Breast epithelium (tissue), 4 donors: ENCODE results near the gene HSD11B1. TPM values are rescaled to one million over a fixed set of nuclear protein-coding genes. Genes with fewer than 3 reads are reported as not detected.

ENCODE experiments used
- DNase-seq, 2 donors: peaks; one replicate each; pipeline ENCODE4 v3.0.0-alpha.2; 2019; ENCODE audit warnings: low spot score in 2 of 2
- H3K27ac ChIP-seq, 2 donors: fragments of 200-600 bp; sonication (generic) in 1 of 2; one replicate each; pipeline ENCODE4 v1.5.1; 2016 to 2019; ENCODE audit warnings: mild to moderate bottlenecking in 1 of 2
- H3K27me3 ChIP-seq, 2 donors: fragments of 200-600 bp; sonication (generic) in 1 of 2; one replicate each; pipeline versions ENCODE4 v1.5.1 to v1.6.0; 2017 to 2019; ENCODE audit warnings: control low read depth in 1 of 2, mild to moderate bottlenecking in 1 of 2
- H3K36me3 ChIP-seq: fragments of 200-600 bp; one replicate; pipeline ENCODE4 v1.5.1; 2019
- H3K4me1 ChIP-seq, 2 donors: fragments of 200-600 bp; sonication (generic); one replicate each; pipeline ENCODE4 v1.5.1; 2016 to 2019; ENCODE audit warnings: control low read depth in 1 of 2
- H3K4me3 ChIP-seq, 3 donors: fragments of 200-600 bp; sonication (generic); 1 replicate in 2 of 3; 2 replicates in 1 of 3; pipeline ENCODE4 v1.5.1; 2016 to 2019; ENCODE audit warnings: mild to moderate bottlenecking in 3 of 3, moderate library complexity in 2 of 3
- H3K9me3 ChIP-seq, 2 donors: fragments of 200-600 bp; sonication (generic) in 1 of 2; one replicate each; pipeline ENCODE4 v1.5.1; 2016 to 2019; ENCODE audit warnings: control low read depth in 1 of 2
- POLR2A ChIP-seq: fragments of 450-650 bp; IDR thresholded peaks from one replicate; pipeline ENCODE4 v1.6.1; 2016; ENCODE audit warnings: antibody characterized with exemption, mild to moderate bottlenecking, moderate library complexity
- POLR2AphosphoS5 ChIP-seq, 3 donors: sonication (generic); formaldehyde crosslinking; IDR thresholded peaks; one replicate each; pipeline ENCODE4 v1.6.1; 2017; ENCODE audit warnings: antibody characterized with exemption in 3 of 3
- intact Hi-C: fragments of 100-400 bp; cut with DNase I; formaldehyde crosslinking; loops from one replicate; pipeline ENCODE4 v1.15.1; 2023; ENCODE audit warnings: low total_unique reads
- total RNA-seq, 3 donors: library from RNA; depleted of rRNA; stranded (reverse); fragments of >200 nt; gene quantifications; one replicate each; pipeline ENCODE4 v1.1.0, GENCODE V29; 2016
- TF ChIP-seq, protein P1 (sequence below), 3 donors: fragments of 450-650 bp; IDR thresholded peaks; one replicate each; pipeline ENCODE4 v1.5.1; 2016 to 2017; ENCODE audit warnings: antibody characterized with exemption in 3 of 3, mild to moderate bottlenecking in 3 of 3, moderate library complexity in 3 of 3

HSD11B1 gene
- total RNA-seq, 3 donors from 2014 or later = 0.88 to 90.1 (median 7.5) TPM

DNA sequence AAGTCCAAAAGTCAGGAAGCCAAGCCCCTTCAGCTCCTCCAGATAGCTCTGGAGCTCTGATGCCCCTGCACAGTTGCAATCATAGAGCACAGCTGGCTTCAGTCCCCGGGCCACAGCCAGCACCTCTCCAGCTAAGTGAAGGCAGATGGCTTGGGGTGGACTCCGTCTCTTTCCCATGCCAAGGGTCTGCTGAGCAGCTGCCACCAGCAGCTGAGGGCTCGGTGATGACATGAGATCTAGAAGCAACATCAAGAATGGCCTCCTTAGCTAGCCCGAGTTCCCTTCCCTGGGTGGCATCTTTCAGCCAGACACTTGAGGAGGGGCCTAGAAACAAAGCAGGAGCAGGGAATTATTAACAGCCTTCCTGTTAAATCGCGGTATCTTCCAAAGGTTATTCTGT lies 78.7 kb downstream of the HSD11B1 start:
- no peak overlapping the region for H3K27ac ChIP-seq
- intact Hi-C loops = loop anchor here (10.0 kb wide), 1 partner anchor 1481 kb away; no protein-coding TSS in a partner anchor
- no peak for DNase-seq
- peak overlapping the region; percentile 60 to 85 (median 71) for H3K4me3 ChIP-seq
- no peak for TF ChIP-seq POLR2A
- TF ChIP-seq, protein P1, sequence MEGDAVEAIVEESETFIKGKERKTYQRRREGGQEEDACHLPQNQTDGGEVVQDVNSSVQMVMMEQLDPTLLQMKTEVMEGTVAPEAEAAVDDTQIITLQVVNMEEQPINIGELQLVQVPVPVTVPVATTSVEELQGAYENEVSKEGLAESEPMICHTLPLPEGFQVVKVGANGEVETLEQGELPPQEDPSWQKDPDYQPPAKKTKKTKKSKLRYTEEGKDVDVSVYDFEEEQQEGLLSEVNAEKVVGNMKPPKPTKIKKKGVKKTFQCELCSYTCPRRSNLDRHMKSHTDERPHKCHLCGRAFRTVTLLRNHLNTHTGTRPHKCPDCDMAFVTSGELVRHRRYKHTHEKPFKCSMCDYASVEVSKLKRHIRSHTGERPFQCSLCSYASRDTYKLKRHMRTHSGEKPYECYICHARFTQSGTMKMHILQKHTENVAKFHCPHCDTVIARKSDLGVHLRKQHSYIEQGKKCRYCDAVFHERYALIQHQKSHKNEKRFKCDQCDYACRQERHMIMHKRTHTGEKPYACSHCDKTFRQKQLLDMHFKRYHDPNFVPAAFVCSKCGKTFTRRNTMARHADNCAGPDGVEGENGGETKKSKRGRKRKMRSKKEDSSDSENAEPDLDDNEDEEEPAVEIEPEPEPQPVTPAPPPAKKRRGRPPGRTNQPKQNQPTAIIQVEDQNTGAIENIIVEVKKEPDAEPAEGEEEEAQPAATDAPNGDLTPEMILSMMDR (IDR thresholded peaks at IDR 0.05) = no peak
- TF ChIP-seq POLR2AphosphoS5 (IDR thresholded peaks at IDR 0.05) = no peak
- H3K36me3 ChIP-seq = no peaks in the 10 kb centered on the region
- no peaks in the 10 kb centered on the region for H3K27me3 ChIP-seq
- H3K9me3 ChIP-seq = no peaks in the 10 kb centered on the region
- peaks cover 0 to 17% of the 10 kb centered on the region in 2 donors for H3K4me1 ChIP-seq

Other genes starting within 250 kb of the HSD11B1 start
- gene CAMK1G, start 121.1 kb upstream of the HSD11B1 start, total RNA-seq = 1 to 10 TPM in 1 of 3 donors, under 1 TPM in 1, not detected in 1; 0.16 to 1.8 TPM
- 10 to 100 TPM; 23.9 to 48.0 (median 35.6) TPM for gene LAMB3, start 52.4 kb upstream of the HSD11B1 start, total RNA-seq
- 1,000 to 10,000 TPM in 1 of 3 donors, 100 to 1,000 TPM in 2; 198 to 1,307 (median 636) TPM for gene G0S2, start 29.4 kb upstream of the HSD11B1 start, total RNA-seq
- 1 to 10 TPM; 3.6 to 4.6 (median 4.4) TPM for gene TRAF3IP3, start 51.2 kb downstream of the HSD11B1 start, total RNA-seq
- gene C1orf74, start 79.7 kb downstream of the HSD11B1 start, total RNA-seq = 1 to 10 TPM in 2 of 3 donors, under 1 TPM in 1; 0.64 to 3.1 (median 2.0) TPM
- gene IRF6, start 101.3 kb downstream of the HSD11B1 start, total RNA-seq = 10 to 100 TPM in 2 of 3 donors, 1 to 10 TPM in 1; 1.9 to 81.8 (median 42.9) TPM
- 10 to 100 TPM in 2 of 3 donors, 1 to 10 TPM in 1; 6.4 to 15.5 (median 11.1) TPM for gene UTP25, start 123.1 kb downstream of the HSD11B1 start, total RNA-seq
- under 1 TPM in 1 of 3 donors, not detected in 2; 0.73 TPM for gene SYT14, start 233.4 kb downstream of the HSD11B1 start, total RNA-seq